ENCODE measurements around the gene HSP90AB1.

HSP90AB1 gene

GRCh38 chr6:44289726-44290260 lies 42.9 kb downstream of the HSP90AB1 start:
- no peak for DNase-seq (ENCODE audit: low spot score)

GRCh38 chr6:44291841-44292240 lies 44.9 kb downstream of the HSP90AB1 start:
- no peak for DNase-seq (ENCODE audit: low spot score)

GRCh38 chr6:44292661-44293365 lies 45.9 kb downstream of the HSP90AB1 start:
- no peak for DNase-seq (ENCODE audit: low spot score)

- DNase-seq (ENCODE audit: low spot score): no peak
These were observed 48.2 kb downstream of the HSP90AB1 start for GRCh38 chr6:44294832-44295791.

- peak; percentile 87 for DNase-seq (ENCODE audit: low spot score)
These were observed 50.5 kb downstream of the HSP90AB1 start for GRCh38 chr6:44297063-44298038.

- DNase-seq (ENCODE audit: low spot score): peak; percentile 52
These were observed 51.3 kb downstream of the HSP90AB1 start for GRCh38 chr6:44298055-44298803.

GRCh38 chr6:44298864-44299263 lies 52.0 kb downstream of the HSP90AB1 start:
- no peak for DNase-seq (ENCODE audit: low spot score)

- no peak for DNase-seq (ENCODE audit: low spot score)
These were observed 53.5 kb downstream of the HSP90AB1 start for GRCh38 chr6:44300292-44300823.

GRCh38 chr6:44301106-44301505 lies 54.2 kb downstream of the HSP90AB1 start:
- no peak for DNase-seq (ENCODE audit: low spot score)

GRCh38 chr6:44301782-44302564 lies 55.1 kb downstream of the HSP90AB1 start:
- no peak for DNase-seq (ENCODE audit: low spot score)

- DNase-seq (ENCODE audit: low spot score): no peak
These were observed 56.0 kb downstream of the HSP90AB1 start for GRCh38 chr6:44302856-44303255.

All from iPS-NIHi11 (cell line).